PC-9 (cell line): ENCODE measurements around the gene PRLHR.

Experiments
- CTCF ChIP-seq: fragments of 200-600 bp; sonication (generic); conservative IDR thresholded peaks from 2 replicates; pipeline ENCODE4 v1.6.1; 2017; ENCODE audit warnings: mixed run types, antibody characterized with exemption, mild to moderate bottlenecking, moderate library complexity
- EZH2 ChIP-seq: fragments of 200-600 bp; sonication (generic); IDR thresholded peaks from 2 replicates; pipeline ENCODE4 v1.8.0; 2017; ENCODE audit warnings: antibody characterized with exemption, low read depth

- TF ChIP-seq CTCF (no peak), EZH2 (no peak)
These were observed 24.9 kb downstream of the PRLHR start for GRCh38 chr10:118570591-118570990.
